ENCODE results near the gene FAM43B.
A peak's percentile ranks its signal among the peaks of the same experiment; 100 is the strongest.

The FAM43B gene

GRCh38 chr1:20552728-20553445, 514 bp downstream of the FAM43B start:
- DNase-seq (ENCODE audit: low spot score), result peak; percentile 22

DNA sequence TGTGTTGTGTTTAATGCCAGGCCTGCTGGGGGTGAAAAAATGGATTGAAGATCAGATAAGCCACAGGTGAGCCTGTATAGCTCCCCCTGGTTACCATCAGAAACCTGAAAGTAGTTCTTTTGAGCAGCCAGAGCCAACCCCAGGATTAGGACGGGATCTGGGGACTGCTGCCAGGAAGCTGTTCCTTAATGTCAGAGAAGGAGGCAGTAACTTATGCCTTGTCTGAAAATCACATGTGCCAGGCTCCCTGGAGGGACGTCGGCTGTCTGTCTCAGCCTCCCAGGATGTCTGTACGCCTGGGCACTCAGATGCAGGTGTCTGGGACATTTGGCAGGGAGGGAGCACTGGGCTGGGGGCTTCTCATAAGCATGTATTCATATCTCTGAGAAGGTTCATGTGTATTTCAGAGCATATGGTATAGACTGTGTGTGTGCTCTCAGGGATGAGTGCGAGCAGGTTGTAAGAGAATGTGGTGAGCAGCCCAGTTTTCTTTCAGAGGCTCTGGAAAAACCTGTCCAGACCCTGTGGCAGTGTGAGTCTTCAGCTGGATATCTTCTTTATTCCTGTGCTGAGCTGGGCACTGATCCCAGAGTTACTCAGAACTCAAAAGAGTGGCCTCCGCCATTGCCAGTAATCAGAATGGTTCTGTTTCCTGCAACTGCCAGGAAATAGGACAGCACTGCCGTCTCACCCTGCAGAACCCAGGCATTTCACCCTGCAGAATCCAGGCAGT, 2.8 kb downstream of the FAM43B start:
- DNase-seq (ENCODE audit: low spot score), result no peak

- no peak for DNase-seq (ENCODE audit: low spot score)
These were observed 3.4 kb downstream of the FAM43B start for GRCh38 chr1:20555758-20556120.

- DNase-seq (ENCODE audit: low spot score), result no peak
These were observed 5.8 kb downstream of the FAM43B start for GRCh38 chr1:20558191-20558590.

DNA sequence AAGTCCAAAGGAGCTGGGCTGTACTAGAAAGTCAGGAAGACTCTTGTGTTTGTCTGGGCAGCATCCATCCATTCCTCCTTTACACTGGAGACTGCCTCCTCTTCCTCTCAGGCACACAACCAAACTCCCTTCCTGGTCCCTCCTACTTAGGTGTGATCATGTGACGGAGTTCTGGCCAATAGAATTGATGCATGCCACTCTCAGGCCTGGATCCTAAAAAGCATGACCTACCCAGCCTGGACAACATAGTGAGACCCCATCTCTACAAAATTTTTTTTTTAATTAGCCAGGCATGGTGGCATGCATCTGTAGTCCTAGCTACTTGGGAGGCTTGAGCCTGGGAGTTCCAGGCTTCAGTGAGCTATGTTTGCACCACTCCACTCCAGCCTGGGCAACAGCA, 8.6 kb downstream of the FAM43B start:
- no peak for DNase-seq (ENCODE audit: low spot score)

DNA sequence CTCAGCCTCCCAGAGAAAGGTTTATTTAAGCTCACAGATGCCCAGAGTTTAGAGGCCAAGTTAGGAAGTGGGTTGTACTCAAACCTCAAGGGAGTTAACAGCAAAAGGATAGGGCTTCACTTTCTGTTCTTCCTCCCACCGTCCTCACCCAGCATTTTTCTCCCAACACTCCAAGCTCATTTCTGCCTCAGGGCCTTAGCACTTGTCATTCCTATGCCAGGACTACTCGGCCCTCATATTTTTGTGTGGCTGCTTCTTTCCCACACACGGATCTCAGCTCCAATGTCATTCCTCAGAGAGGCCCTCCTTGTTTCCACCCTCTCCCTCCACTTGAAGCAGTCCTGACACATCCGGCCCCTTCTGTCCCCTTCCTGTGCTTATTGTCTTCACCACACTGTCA, 12.9 kb downstream of the FAM43B start:
- DNase-seq (ENCODE audit: low spot score), result no peak

DNA sequence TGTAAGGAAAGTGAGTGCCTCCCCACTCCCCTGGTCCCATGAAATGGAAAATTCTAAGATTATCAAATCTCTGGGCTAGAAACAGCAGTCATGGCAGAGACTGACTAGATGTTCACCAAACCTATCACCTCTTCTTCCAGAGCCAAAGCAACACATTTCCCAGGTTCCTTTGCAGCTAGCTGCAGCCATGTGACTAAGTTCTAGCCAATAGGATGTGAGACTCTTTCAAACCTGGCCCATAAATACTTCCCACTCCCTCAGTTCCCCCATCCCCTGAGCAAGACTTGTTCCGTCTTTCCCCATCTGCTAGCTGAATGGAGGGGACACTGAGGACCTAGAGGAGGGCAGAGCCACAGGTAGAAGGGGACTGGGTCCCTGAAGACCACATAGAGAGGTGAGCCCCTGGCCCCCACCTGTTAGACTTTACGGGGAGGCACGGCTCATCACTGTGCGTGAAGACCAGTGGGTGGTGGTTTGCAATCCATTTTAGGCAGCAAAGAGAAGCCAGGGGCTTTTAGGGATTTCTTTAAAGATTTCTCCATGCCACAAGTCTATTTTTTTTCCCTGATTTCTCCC, 17.2 kb downstream of the FAM43B start:
- DNase-seq (ENCODE audit: low spot score), result no peak

- DNase-seq (ENCODE audit: low spot score), result no peak
These were observed 19.1 kb downstream of the FAM43B start for GRCh38 chr1:20571427-20571826.

- no peak for DNase-seq (ENCODE audit: low spot score)
These were observed 21.6 kb downstream of the FAM43B start for GRCh38 chr1:20573987-20574386.

GRCh38 chr1:20574686-20575540, 22.5 kb downstream of the FAM43B start:
- peak; percentile 86 for DNase-seq (ENCODE audit: low spot score)

DNA sequence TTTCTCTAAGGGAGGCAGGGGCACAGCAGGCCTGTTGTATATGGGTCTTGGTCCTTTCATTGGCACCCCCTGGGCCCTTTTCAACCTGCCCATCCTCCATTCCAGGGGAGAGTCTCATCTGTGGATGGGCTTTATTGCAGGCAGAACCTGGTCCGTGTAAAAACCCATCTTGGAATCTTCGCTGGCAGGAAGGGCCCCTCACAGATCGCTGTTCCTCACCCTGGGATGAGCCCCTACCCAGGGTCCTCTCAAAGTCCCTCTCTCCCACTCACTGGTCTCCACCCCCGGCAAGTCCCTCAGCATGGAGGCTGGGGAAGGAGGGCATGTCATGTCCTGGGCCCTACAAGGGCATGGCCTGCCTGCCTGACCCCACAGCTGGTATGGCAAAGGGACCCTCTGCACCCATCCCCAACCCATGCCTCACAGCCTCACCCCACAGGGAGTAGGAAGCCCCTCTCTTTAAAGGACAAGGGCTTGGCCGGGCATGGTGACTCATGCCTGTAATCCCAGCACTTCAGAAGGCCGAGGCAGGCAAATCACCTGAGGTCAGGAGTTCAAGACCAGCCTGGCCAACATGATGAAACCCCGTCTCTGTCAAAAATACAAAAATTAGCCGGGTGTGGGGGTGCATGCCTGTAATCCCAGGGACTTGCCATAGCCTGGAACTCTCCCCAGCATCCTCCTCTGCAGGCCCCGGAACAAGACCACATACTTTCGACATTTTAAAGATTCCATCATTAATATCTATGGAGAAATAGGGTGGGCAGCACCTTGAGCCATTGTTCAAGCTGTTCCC, 23.4 kb downstream of the FAM43B start:
- DNase-seq (ENCODE audit: low spot score), result no peak

- DNase-seq (ENCODE audit: low spot score), result peak; percentile 36
These were observed 25.7 kb downstream of the FAM43B start for GRCh38 chr1:20578062-20578461.

GRCh38 chr1:20578721-20579395, 26.5 kb downstream of the FAM43B start:
- DNase-seq (ENCODE audit: low spot score), result peak; percentile 61

- peak; percentile 51 for DNase-seq (ENCODE audit: low spot score)
These were observed 32.5 kb downstream of the FAM43B start for GRCh38 chr1:20584890-20585289.

- DNase-seq (ENCODE audit: low spot score), result no peak
These were observed 34.7 kb downstream of the FAM43B start for GRCh38 chr1:20586953-20587660.

GRCh38 chr1:20587661-20588053, 35.3 kb downstream of the FAM43B start:
- peak; percentile 19 for DNase-seq (ENCODE audit: low spot score)

- DNase-seq (ENCODE audit: low spot score), result peak; percentile 80
These were observed 36.4 kb downstream of the FAM43B start, which contains the start of gene CDA for GRCh38 chr1:20588634-20589225. Gene CDA, plus strand, starts transcription at chr1:20589097. Its CDS starts 33 bp downstream, at chr1:20589130.

DNA sequence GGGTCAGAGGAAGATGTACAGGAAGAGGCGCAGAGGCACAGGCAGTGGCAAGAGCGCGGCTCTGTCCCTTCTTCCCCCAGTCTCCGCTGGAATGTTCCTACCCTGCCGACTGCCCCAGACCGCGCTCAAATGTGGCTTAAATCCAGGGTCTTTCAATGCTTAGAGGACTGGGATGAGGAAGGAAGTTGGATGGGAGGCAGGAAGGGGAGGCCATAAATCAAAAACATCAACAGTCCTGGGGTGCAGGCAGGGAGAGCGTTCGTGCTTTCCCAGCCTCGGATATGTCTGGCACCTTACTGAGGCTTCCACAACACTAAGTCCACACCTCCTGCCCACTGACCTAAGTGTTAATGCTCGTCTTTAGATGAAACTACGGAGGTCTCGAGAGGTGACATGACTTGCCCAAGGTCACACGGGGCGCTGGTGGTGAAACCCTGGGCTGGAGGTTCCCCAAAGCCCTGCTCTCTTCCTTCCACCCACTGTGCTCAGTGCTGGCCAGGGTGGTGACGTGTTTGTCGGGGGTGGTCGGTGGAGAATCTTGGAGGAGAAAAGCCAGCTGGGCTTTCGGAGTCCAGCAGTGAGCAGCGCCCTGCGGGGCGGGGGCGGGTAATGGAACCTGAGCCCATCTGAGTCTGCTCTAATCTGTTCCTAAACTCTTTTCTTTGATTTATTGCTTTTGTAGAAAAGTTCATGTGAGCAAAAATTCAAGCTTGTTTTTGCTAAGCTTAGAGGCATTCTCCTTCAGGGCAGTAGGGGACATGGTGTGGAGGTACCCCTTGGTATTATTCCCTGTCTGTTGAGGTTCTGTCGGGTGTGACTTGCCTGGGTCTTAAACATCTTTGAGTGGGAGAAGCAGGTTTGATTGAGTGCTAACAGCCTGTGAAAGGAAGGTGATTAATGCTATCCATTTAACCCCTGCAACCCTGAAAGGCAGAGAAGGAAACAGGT, 37.2 kb downstream of the FAM43B start:
- DNase-seq (ENCODE audit: low spot score), result peak; percentile 29

All from kidney tubule cell (primary cell).